CD4-positive, alpha-beta T cell treated with Interleukin-10 for 1 hour (primary cell): ENCODE measurements around the gene CFAP157.

Experiments used
- DNase-seq: peaks from one replicate; pipeline ENCODE4 v3.0.0-alpha.2; 2020

Gene CFAP157

DNA sequence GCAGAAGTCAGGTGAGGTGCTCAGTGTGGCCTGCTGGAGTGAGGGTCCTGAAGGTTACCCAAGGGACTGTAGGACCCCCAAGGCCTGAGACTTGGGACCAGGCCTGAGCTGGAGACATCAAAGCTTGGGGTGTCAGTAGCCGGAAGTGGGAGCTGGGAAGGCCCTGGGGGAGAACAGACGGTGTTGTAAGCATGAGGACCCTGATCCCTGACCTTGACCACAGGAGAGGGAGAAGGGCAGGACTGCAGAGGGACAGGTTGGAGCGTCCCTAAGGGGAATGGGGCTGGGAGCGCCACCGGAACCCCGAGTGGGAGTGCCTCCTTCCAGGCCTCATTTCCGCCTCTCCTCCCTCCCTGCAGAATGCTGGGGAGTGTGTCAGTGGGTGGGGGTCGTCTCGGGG, 9.6 kb downstream of the CFAP157 start:
- DNase-seq, result no peak

DNA sequence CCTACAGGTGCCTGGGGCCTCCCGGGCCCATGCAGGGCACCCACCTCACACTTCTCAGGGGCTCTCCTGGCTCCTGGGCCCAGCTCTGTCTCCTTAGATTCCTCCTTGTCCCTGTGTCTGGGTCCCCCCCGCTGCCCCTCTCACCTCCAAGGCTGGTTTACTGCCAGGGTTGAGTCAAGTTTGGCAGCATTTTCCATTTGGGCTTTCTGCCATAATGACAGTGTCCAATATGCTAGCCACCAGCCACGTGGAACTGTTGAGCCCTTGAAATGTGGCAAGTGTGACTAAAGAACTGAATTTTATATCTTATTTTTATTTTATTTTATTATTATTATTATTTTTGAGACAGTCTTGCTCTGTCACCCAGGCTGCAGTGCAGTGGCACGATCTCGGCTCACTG, 11.0 kb downstream of the CFAP157 start:
- DNase-seq, result no peak

DNA sequence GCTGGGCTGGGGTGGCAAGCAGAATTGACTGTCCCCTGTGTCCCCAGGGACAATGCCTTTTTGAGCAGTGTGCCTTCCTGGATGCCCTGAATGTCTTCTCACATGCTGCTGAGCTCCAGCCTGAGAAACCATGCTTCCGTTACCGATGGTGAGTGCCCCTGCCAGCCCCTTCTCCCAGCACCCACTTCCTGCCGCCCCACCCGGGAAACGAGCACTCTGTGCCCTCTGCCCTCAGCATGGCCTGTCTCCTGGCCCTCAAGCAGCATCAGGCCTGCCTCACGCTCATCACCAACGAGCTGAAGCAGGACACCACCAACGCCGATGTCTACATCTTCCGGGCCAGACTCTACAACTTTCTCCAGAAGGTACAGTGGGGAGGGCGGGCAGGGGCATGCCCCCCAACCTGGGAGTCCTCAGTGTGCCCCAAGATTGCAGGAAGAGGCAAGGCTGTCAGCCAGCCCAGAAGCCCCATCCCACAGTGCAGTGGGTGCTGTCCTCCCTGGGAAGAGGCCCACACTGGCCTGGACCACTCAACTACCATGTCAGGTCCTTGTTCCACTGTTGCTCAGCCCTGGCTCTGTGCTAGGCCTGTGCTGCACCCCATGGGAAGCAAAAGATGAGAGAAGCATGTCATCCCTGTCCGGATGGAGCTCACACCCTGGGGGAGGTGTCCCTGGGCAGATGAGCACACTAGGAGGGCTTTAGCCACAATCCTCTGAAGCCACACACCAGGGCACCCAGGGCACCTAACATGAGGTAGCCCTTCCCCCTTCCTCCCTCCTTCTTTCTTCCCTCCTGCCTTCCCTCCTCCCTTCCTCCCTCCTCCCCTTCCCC, 13.5 kb downstream of the CFAP157 start:
- peak; percentile 44 for DNase-seq

DNA sequence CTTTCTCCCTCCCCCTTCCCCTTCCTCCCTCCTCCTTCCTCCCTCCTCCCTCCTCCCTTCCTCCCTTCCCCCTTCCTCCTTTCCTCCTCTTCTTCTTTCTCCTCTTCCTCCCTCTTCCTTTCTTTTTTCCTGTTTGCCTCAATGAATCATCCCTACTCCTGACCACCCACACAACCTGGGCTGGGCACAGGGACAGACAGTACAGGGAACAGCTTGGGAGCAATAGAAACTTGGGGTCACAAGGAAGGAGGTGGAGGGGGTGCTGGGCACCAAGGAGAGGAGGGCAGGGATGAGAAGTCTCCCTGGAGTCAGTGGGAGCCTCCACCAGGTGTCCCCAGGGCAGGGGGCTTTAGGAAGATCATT, 14.1 kb downstream of the CFAP157 start:
- DNase-seq, result no peak

DNA sequence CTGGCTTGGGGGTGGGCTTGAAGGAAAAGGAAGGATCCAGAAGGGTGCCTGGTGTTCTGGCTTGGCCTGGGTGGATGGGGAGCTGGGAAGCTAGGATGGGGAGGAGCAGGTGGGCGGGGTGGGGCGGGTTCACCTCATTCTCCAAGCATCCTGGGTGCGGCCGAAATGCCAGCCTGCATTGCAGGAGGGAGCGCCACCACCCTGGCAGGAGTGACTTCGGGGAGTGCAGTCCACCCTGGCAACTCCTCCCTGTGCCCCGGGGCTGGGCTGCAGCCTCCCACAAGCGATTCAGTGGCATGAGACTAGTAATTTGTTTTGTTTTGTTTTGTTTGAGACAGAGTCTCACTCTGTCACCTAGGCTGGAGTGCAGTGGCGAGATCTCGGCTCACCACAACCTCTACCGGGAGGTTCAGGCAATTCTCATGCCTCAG, 14.6 kb downstream of the CFAP157 start:
- peak; percentile 35 for DNase-seq

DNA sequence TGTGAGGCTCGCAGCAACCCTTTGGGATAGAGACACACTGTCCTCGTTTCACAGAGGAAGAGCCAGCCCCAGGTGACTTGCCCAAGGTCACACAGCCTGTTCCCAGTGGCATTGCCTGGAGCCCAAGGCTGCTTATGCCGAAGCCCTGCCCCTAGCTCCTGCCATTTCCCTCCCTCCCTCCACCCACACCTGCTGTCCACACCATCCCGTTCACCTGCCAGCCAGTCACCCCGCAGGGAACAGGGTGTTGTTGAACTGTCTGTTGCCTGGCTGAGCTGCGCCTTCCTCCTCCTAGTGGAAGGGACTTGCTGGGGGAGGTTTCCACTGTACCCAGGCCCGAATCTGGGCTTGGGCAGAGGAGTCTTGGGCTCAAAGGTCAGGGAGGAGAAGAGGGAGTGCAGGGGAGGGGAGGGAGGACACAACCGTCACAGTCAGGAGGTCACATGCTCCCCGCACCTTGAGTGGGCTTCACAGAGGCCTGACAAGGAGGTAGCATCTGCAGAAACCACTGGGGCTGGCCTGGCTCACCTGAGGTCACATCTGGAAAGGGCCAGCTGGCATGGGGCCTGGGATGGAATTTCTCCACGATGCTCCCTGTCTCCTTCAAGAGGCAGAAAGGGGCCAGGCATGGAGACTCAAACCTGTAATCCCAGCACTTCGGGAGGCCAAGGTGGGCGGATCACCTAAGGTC, 15.4 kb downstream of the CFAP157 start:
- DNase-seq, result no peak

DNA sequence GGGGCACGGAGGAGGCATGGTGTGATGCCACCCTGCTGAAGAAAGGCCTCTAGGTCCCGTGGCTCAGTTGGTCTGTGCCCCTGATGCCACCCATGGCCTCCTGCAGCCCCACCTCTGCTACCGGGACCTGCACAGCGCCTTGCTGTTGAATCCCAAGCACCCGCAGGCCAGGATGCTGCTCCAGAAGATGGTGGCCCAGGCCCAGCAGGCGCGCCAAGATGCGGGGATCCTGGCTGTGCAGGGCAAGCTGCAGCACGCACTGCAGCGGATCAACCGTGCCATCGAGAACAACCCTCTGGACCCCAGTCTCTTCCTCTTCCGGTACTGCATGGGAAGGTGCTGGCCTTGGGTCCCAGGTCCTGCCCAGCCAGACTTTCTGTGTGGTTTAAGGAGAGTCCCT, 16.2 kb downstream of the CFAP157 start:
- no peak for DNase-seq

DNA sequence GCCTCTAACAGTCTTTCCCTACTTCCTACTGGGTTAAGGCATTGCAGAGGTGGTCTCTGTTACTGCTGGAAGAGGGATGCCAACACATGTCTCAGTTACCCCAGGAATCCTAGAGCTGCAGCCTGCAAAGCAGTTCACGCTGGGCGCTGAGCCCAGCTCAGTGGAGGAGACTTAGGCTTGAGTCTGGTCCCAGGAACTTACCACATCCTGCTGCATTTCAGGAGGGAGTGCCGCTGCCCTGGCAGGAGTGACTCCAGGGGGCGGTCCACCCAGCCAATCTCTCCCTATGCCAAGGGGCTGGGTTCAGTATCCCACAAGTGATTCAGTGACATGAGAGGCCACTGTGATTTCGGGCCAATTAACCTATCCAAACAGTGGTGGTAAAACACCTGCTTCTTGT, 16.7 kb downstream of the CFAP157 start:
- DNase-seq, result no peak

DNA sequence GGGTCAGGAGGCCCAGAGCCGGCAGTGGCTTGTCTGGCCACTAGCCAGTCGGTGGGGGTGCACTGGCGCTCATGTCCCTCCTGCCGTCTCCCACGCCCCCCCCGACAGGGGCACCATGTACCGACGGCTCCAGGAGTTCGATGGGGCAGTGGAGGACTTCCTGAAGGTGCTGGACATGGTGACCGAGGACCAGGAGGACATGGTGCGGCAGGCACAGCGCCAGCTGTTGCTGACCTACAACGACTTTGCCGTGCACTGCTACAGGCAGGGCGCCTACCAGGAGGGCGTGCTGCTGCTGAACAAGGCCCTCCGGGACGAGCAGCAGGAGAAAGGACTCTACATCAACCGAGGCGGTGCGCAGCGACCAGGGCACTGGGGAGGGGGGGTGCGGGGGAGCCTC, 17.2 kb downstream of the CFAP157 start:
- no peak for DNase-seq

DNA sequence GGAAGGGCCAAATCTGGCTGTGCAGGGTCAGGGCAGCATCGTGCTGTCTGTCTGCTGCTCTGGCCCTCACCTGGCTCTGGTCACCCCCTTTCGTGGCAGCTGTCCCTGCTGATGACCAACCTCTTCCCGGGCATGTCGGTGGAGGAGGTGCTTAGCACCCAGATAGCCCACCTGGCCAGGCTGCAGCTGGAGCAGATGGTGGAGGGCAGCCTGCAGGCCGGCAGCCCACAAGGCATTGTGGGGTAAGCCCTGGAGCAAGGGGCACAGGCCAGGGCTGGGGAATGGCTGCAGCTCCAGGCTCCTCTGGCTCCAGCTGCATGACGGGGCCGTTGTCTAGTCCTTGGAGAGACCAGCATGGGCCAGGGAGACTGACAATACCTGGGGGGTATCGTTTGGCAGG, 20.1 kb downstream of the CFAP157 start:
- DNase-seq, result no peak

DNA sequence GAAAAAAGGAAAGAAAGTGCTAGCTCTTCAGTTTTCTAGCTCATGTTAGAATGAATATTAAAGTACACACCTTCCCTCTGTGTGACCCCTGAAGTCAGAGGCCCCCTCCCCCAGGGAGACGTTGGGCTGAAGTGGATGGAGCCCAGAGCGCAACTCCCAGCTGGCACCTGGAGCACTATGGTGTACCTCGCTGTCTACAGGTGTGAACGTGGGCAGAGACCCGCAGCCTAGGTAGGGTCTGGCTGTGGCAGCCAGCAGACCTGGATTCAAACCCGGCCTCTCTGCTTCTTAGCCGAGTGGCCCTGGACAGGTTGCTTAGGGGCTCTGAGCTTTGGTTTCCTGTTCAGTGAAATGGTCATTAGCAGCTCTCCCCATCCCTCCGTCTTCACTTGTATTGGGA, 22.0 kb downstream of the CFAP157 start:
- no peak for DNase-seq

DNA sequence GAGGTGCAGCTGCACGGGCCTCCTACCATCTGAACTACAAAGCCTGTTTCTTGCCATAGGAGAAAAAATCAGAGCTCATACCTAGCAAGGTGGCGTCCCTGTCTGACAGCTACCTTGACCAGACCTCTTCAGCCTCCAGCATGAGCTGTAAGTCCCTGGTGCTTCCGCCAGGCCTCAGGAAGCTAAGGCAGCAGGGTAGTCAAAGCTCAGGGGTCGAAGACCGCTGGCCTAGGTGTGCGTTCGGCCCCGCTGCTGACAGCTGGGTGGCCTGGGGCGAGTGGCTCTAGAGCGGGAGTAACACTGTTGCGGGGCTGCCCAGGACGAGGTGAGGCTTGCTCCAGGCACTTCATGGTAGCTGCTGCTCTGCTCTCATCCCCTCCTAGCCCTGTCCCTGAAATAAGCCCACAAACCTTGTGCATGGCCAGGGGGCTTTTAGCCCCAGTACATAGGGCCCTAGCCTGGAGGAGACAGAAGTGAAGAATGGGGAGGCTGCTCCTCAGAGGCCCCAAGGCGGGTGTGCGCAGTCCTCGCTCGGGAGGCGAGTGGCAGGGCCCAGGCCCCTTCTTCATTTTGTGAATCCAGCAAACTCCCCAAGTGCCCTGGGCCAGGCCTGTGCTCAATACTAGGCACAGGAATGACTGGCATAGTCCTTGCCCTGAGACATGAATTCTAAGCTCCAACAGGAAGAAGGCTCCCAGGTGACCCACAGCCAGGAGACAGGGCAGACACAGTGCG, 22.9 kb downstream of the CFAP157 start:
- no peak for DNase-seq

DNA sequence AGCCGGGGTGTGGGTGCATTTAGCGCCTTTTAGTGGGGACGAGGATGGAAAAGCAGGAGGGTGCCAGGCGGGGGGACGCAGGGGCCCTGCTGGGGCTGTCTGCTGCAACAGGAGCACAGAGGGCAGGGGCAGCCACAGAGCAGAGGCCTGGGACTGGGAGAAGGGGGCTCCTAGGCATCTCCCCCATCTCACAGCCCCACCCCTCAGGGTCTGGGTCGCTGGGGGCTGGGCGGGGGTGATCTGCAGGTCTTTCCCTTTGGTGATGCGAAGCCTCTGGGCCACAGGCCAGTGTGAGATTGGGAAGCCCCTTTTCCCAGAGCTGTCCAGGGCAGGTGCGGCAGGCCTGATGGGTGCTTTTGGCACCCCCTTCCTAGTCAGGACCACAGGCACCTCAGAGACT, 23.5 kb downstream of the CFAP157 start:
- no peak for DNase-seq

DNA sequence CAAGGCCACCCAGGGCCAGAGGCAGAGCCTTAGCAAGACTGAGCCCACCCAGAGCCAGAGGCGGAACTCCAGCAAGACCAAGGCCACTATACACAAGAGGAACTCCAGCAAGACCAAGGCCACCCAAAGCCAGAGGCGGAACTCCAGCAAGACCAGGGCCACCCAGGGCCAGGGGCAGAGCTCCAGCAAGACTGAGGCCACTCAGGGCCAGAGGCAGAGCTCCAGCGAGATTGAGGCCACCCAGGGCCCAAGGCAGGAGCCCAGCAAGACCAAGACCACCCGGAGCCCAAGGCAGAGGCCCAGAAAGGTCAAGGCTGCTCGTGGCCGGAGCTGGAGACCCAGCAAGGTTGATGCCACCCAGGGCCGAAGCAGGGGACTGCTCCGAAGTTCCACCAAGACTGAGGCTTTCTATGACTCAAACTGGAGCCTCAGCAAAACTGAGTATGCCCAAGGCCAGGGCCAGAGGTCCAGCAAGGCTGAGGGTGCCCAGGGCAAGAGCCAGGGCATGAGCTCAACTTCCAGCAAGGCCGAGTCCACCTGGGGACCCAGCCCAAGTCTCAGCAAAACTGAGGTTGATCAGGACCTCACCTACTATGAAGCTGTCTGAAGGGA, 24.1 kb downstream of the CFAP157 start:
- DNase-seq, result no peak

DNA sequence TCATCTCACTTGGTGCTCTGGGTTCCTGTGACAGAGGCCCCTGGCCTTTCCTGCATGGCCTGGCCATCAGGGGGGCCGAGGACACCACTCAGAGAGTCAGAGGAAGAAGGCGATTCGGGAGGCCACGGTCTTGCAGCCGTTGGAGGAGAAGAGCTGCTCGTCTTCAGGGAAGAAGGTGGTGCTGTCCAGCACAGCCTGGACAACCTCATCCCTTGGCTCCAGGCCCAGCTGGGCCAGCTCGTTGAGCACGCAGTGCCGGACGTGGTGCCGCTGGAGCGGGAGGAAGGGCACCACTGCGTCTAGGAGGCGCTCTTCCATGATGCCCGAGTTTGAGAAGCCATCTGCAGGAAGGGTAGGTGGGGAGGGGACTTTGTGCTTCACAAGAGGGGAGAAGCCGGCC, 25.1 kb downstream of the CFAP157 start:
- no peak for DNase-seq

DNA sequence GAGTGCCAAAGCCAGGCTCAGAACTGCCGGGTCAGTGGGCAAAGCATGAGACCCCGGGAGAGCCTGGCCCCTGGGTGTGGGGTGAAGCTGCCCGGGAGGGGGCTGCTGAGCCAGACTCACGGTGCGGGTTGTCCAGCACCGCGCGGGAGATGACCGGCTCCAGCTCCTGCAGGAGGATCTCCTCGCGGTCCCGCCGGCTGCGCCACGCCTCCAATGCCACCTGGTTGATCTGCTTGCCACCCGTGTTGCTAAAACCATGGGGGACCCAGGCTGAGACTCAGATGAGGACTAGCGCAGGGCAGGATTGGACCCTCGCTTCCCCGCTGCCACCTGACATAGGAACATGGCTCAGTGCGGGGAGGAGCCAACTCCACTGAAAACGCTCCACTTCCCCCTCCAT, 25.7 kb downstream of the CFAP157 start:
- DNase-seq, result no peak

DNA sequence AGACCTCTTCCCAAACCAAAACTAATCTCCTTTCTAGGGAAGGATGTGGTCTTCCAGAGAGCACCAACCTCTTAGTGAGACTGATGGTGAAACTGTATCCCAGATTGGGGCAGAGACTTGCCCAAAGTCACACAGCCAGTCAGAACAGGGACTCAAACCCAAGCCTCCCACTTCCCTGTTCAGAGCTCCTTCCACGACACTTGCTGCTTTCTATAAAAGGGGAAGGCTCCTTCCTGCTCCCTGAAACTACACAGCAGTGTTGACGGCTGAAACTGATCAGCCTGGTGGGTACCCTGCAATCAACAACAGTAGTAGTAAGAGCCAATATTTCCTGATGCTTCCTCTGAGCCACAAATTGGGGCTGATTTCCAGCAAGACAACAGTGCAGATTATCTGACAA, 26.8 kb downstream of the CFAP157 start:
- DNase-seq, result no peak

DNA sequence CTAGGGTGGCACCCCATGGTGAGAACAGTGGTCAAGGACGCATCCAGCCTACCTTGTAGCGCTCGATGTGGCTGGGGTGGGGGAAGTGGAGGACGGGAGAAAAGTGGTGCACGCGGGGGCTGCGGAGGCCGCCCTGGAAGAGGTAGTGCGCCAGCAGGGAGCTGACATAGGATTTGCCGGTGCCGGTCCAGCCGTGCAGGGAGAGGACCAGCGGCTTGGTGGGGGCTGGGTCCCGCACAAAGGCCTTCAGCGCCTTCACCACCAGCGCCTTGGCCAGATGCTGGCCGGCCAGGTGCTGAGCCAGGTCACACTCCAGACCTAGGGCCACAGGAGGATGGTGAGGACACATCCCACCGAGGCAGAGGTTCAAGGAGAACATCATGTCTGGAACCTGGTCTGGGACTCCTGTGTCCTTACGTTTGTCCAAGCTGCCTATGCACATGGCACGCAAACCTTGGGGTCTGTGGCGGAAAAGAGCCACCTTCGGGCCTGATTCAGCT, 27.5 kb downstream of the CFAP157 start:
- no peak for DNase-seq

DNA sequence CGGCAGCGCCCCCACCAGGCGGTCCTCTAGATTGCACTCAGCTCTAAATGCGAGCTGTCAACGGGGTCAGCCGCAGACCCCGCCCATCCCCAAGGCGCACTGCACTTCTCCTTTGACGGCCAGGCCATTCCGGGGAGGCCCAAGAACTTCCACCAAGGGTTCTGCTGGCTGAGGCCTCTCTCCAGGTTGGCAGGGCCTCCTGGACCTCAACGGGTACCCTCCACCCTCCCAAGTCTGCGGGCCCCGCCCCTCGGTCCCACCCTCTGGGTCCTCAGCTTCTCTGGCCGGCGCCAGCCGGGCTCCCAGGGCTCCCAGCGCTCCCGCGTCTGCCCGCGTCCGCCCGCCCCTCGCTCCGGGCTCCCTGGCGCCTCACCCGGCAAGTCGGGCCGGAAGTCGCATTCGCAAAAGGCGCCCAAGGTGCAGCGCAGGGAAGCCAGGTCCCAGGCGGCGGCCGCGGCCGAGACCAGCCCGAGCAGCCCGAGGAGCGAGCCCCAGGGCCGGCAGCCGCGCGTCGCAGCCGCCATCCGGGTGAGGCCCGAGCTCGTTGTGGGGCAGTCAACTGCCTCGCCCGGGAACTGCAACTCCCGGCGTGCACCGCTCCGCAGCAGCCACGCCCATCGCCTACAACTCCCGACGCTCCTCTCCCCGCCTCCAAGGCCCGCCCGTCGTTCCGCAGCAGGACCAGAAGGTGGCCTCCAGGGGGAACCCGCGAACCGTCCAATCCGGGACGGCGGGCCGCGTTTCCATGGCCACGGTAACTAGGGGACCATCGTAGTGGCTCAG, 28.1 kb downstream of the CFAP157 start, which contains the start of gene TOR2A:
TOR2A (minus strand) TSS at position 548 of the 783 bp plus-strand sequence; CDS start at position 524, 24 bp downstream.
- DNase-seq, result peak; percentile 99

DNA sequence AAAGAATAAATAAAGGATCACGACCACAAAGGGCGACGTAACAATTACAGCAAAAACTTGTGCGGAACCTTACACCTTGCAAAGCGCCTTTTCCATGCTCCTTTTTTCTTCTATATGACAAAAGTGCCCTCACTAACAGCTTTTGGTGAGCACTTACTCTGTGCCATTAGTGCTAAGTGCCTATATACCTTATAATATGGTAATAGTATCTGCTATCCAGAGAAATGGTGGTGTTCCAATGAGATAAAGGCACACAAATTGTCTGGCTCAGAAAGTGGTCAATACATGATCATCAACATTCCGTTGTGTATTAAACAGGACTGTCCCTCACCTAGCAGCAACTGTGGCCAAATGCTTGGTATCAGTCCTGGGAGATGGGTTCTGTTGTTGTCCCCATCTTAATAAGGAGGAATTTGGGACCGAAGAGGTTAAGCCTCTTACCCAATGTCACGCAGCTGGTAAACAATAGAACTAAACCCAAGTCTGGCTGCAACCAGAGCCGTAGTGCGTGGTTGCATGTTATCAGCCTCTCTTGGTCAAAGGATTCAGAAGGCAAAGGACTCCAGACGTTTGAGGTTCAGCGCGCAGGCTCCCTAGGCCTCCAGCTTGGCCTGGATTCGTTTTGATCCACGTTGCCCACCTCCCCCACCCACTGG, 28.9 kb downstream of the CFAP157 start:
- no peak for DNase-seq

DNA sequence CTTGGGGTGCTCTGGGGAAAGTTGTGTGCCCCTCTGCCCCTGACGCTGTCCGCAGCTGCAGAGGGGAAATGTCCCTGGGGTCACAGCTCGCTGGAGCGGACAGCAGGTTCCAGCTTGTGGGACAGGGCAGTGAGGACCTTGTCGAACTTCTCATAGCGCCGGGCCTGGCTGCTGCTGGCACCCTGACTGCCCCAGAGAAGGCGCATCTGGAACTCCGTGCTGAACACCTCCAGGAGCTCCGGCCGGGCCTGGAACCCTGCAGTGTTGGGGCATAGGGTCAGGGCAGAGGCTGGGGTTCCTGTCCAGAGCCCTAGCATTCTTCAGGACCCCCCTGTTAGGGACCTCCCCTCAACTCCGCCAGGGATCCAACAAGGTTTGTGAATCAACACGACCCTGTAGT, 31.9 kb downstream of the CFAP157 start:
- DNase-seq, result no peak
